PFSK-1 (cell line): ENCODE data around the gene F10.

Experiments
- FOXP2 ChIP-seq: optimal IDR thresholded peaks from 2 replicates; pipeline ENCODE3; 2011; ENCODE audit warnings: borderline replicate concordance, control low read depth, inconsistent platforms; ENCODE audit not compliant: insufficient read depth; ENCODE audit errors: extremely low read length, extremely low read depth
- TAF1 ChIP-seq: IDR thresholded peaks from 2 replicates; pipeline ENCODE4 v1.6.1; 2012; ENCODE audit warnings: low read length, control low read depth, borderline replicate concordance; ENCODE audit not compliant: insufficient read depth

DNA sequence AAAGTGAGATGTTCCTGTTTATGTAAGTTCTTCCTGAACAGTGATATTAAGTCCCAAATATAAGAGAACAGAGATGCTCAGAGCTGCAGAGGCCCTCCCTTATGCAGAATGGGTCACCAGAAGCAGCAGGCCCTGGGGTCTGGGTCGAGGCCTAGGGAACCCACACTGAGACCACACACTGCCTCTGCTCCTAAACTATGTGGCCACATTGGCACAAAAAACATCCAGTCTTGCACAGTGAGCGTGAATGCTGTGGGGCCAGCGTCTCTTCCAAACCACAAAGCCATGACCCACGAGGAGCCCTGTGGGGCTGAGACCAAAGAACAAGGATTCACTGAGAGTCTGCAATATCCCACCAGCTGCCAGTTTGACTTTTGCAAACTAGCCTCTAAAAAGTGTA, 59.4 kb downstream of the F10 start:
- TF ChIP-seq TAF1 (no peak), FOXP2 (no peak)
